Kidney (tissue), 14 donors: ENCODE data around the gene SUMF1. TPM values are rescaled to one million over a fixed set of nuclear protein-coding genes. Genes with fewer than 3 reads are reported as not detected.

ENCODE experiments used
- DNase-seq, 5 donors: peaks; one replicate each; pipeline ENCODE4 v3.0.0-alpha.2; 2013 to 2020
- FAIRE-seq: peaks from 2 replicates; lab custom pipeline; 2012; peaks lifted over from hg19 to GRCh38; lab: Jason Lieb, UNC
- H3K27ac ChIP-seq, 2 donors: one replicate each; pipeline ENCODE4 v1.7.0; 2013; ENCODE audit warnings: low read depth in 2 of 2, low read length in 2 of 2, inconsistent platforms in 1 of 2
- H3K27me3 ChIP-seq: one replicate; pipeline ENCODE4 v1.7.1; 2013; ENCODE audit warnings: low read length, inconsistent platforms; ENCODE audit not compliant: control insufficient read depth, insufficient read depth
- H3K36me3 ChIP-seq, 3 donors: one replicate each; pipeline versions ENCODE4 v1.7.0 to v1.7.1; 2013; ENCODE audit warnings: low read length in 3 of 3, control low read depth in 1 of 3, inconsistent platforms in 1 of 3; ENCODE audit not compliant: insufficient read depth in 3 of 3, control insufficient read depth in 2 of 3
- H3K4me1 ChIP-seq, 3 donors: one replicate each; pipeline versions ENCODE4 v1.7.0 to v1.7.1; 2013; ENCODE audit warnings: low read length in 3 of 3, inconsistent platforms in 1 of 3, low read depth in 1 of 3; ENCODE audit not compliant: control insufficient read depth in 2 of 3, insufficient read depth in 2 of 3
- H3K4me3 ChIP-seq, 3 donors: one replicate each; pipeline versions ENCODE4 v1.7.0 to v1.8.1; 2013; ENCODE audit warnings: low read length in 3 of 3, control low read depth in 1 of 3, inconsistent platforms in 1 of 3
- H3K9ac ChIP-seq, 3 donors: one replicate each; pipeline versions ENCODE4 v1.7.0 to v1.7.1; 2013; ENCODE audit warnings: low read length in 3 of 3, control low read depth in 1 of 3, inconsistent platforms in 1 of 3
- H3K9me3 ChIP-seq, 3 donors: one replicate each; pipeline versions ENCODE4 v1.7.0 to v1.7.1; 2013; ENCODE audit warnings: low read length in 3 of 3, control low read depth in 1 of 3, inconsistent platforms in 1 of 3; ENCODE audit not compliant: control insufficient read depth in 2 of 3, insufficient read depth in 1 of 3
- CTCF ChIP-seq: IDR thresholded peaks from 3 replicates; pipeline ENCODE4 v1.5.1; 2012; ENCODE audit warnings: mild to moderate bottlenecking, moderate library complexity, borderline replicate concordance; ENCODE audit not compliant: insufficient read depth; ENCODE audit errors: extremely low read depth
- intact Hi-C: fragments of 100-400 bp; cut with DNase I; formaldehyde crosslinking; loops from one replicate; pipeline ENCODE4 v1.11.1; 2022
- polyA plus RNA-seq: library from polyadenylated mRNA; stranded (reverse); fragments of 350-450 nt; fragmentation: Illumina TruSeq; extraction: RNeasy Lipid Tissue Mini Kit (QIAGEN cat#74804); gene quantifications from one replicate; pipeline ENCODE4 v1.2.3, GENCODE V29; 2014; ENCODE audit warnings: low read depth, low replicate concordance; ENCODE audit not compliant: insufficient read depth
- total RNA-seq: library from RNA; stranded (reverse); fragmentation: NEBNext Ultra II Directional; extraction: Animal tissue kit (Norgen Biotek cat#: 25700); gene quantifications from one replicate; pipeline ENCODE4 v1.2.1, GENCODE V29; 2021
- donor health status: control.
- donor health status: control.
- donor health status: control.
- donor health status: control.
- donor health status: control.
- donor health status: DM: yes; HTN: yes; CAD: no.
- donor health status: Normal renal cell carcinoma (clear cell type).

SUMF1 gene
- total and polyA plus RNA-seq, 2 donors from 2014 or later = 50.1 to 50.6 TPM

GRCh38 chr3:4508048-4508981 lies 41.2 kb upstream of the SUMF1 start:
- TF ChIP-seq CTCF = no peak
- FAIRE-seq (no peak), DNase-seq (peak in 4 of 5 donors; percentile 71 to 90 (median 86))
- Histone ChIP-seq H3K4me3 (no peak overlapping the region), H3K36me3 (peaks cover 0 to 7% (median 0%) of the 10 kb centered on the region in 3 donors), H3K27me3 (no peaks in the 10 kb centered on the region), H3K9ac (no peak overlapping the region), H3K4me1 (peaks cover 7 to 18% (median 18%) of the 10 kb centered on the region in 3 donors), H3K27ac (no peak overlapping the region), H3K9me3 (no peaks in the 10 kb centered on the region)
- intact Hi-C loops = no loop called here

GRCh38 chr3:4507024-4507596 lies 40.0 kb upstream of the SUMF1 start:
- intact Hi-C loops = no loop called here
- Histone ChIP-seq H3K4me3 (no peak overlapping the region), H3K36me3 (peaks cover 0 to 7% (median 0%) of the 10 kb centered on the region in 3 donors), H3K27ac (peak overlapping the region in 1 of 2 donors; percentile 3), H3K27me3 (no peaks in the 10 kb centered on the region), H3K4me1 (peaks cover 7 to 18% (median 12%) of the 10 kb centered on the region in 3 donors), H3K9me3 (no peaks in the 10 kb centered on the region), H3K9ac (no peak overlapping the region)
- no peak for FAIRE-seq
- DNase-seq = no peak
- no peak for TF ChIP-seq CTCF

- no peak for FAIRE-seq
- intact Hi-C loops = no loop called here
These were observed 39.5 kb upstream of the SUMF1 start for GRCh38 chr3:4506559-4507023.

More at GRCh38 chr3:4506559-4507023, 39.5 kb upstream of the SUMF1 start:
- H3K4me3 ChIP-seq = no peak overlapping the region
- no peaks in the 10 kb centered on the region for H3K27me3 ChIP-seq
- no peak for TF ChIP-seq CTCF
- H3K4me1 ChIP-seq = peaks cover 7 to 18% (median 14%) of the 10 kb centered on the region in 3 donors
- no peak overlapping the region for H3K27ac ChIP-seq
- H3K36me3 ChIP-seq = peaks cover 0 to 7% (median 0%) of the 10 kb centered on the region in 3 donors
- H3K9ac ChIP-seq = no peak overlapping the region
- no peak for DNase-seq
- no peaks in the 10 kb centered on the region for H3K9me3 ChIP-seq
